Endothelial cell of hepatic sinusoid (primary cell): Measurements from ENCODE around the gene FLNA.

Experiments used
- in situ Hi-C: cut with HindIII; loops from 2 replicates; pipeline ENCODE4 v1.10.0; 2017; ENCODE audit warnings: low sequenced_read_pairs

FLNA gene

GRCh38 chrX:154378059-154378798 is 3.8 kb upstream of the FLNA start:
- in situ Hi-C loops = no loop called here

GRCh38 chrX:154376774-154377173 is 2.3 kb upstream of the FLNA start:
- in situ Hi-C loops = no loop called here

GRCh38 chrX:154375156-154375504 is 696 bp upstream of the FLNA start:
- in situ Hi-C loops = no loop called here

GRCh38 chrX:154373340-154374306 is 811 bp downstream of the FLNA start:
- in situ Hi-C loops = no loop called here

GRCh38 chrX:154372612-154373022 is 1.8 kb downstream of the FLNA start:
- in situ Hi-C loops = no loop called here

GRCh38 chrX:154371789-154372300 is 2.6 kb downstream of the FLNA start:
- in situ Hi-C loops = no loop called here

GRCh38 chrX:154371017-154371788 is 3.2 kb downstream of the FLNA start:
- in situ Hi-C loops = no loop called here

GRCh38 chrX:154370300-154371016 is 4.0 kb downstream of the FLNA start:
- in situ Hi-C loops = no loop called here

GRCh38 chrX:154369449-154370299 is 4.8 kb downstream of the FLNA start:
- in situ Hi-C loops = no loop called here

- in situ Hi-C loops = no loop called here
These were observed 5.6 kb downstream of the FLNA start for GRCh38 chrX:154368630-154369448.

- in situ Hi-C loops = no loop called here
These were observed 6.7 kb downstream of the FLNA start for GRCh38 chrX:154367474-154368308.

- in situ Hi-C loops = no loop called here
These were observed 7.8 kb downstream of the FLNA start for GRCh38 chrX:154366666-154367055.

- in situ Hi-C loops = no loop called here
These were observed 8.3 kb downstream of the FLNA start for GRCh38 chrX:154365997-154366665.

- in situ Hi-C loops = no loop called here
These were observed 9.3 kb downstream of the FLNA start for GRCh38 chrX:154365052-154365600.

GRCh38 chrX:154363706-154364439 is 10.6 kb downstream of the FLNA start:
- in situ Hi-C loops = no loop called here

- in situ Hi-C loops = no loop called here
These were observed 12.2 kb downstream of the FLNA start for GRCh38 chrX:154362085-154362742.
